GM12865 (cell line): ENCODE measurements around the gene FOXP1.

ENCODE experiments used
- DNase-seq: peaks from one replicate; pipeline ENCODE4 v3.0.0; 2010; ENCODE audit warnings: low read depth
- H3K4me3 ChIP-seq: 2 replicates; pipeline ENCODE4 v1.5.1; 2011; ENCODE audit warnings: mild to moderate bottlenecking, low read depth, low read length, control low read depth
- TF ChIP-seq, protein P1 (sequence below): IDR thresholded peaks from 2 replicates; pipeline ENCODE4 v1.5.1; 2011; ENCODE audit warnings: low read length, control low read depth, low read depth, inconsistent platforms; ENCODE audit not compliant: insufficient read depth; ENCODE audit errors: missing control alignments

FOXP1 gene

DNA sequence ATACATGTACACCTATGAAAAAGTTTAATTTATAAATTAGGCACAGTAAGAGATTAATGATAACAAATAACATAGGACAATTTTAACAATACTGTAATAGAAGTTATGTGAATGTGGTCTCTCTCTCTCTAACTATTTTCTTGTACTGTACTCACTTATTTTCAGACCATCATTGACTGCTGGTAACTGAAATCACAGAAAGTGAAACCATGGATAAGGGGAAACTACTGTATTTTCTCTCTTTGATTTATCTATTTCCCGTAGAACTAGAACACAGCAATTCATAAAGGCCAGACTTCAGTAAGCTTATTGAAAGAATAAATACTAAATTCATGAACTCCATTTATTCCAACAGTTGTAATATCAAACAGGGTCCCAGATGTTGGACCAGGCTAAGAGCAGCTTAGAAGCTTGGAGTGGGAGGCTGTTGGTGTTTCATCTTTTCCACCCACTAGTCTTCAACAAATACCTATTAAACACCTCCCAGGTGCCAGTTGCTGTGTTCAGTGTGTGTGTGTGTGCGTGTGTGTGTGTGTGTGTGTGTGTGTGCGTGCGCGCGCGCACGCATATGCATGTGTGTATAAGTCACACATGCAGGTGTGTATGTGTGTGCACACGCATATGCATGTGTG is 235.4 kb downstream of the FOXP1 start:
- H3K4me3 ChIP-seq = no peak overlapping the region
- TF ChIP-seq, protein P1, sequence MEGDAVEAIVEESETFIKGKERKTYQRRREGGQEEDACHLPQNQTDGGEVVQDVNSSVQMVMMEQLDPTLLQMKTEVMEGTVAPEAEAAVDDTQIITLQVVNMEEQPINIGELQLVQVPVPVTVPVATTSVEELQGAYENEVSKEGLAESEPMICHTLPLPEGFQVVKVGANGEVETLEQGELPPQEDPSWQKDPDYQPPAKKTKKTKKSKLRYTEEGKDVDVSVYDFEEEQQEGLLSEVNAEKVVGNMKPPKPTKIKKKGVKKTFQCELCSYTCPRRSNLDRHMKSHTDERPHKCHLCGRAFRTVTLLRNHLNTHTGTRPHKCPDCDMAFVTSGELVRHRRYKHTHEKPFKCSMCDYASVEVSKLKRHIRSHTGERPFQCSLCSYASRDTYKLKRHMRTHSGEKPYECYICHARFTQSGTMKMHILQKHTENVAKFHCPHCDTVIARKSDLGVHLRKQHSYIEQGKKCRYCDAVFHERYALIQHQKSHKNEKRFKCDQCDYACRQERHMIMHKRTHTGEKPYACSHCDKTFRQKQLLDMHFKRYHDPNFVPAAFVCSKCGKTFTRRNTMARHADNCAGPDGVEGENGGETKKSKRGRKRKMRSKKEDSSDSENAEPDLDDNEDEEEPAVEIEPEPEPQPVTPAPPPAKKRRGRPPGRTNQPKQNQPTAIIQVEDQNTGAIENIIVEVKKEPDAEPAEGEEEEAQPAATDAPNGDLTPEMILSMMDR = no peak
- DNase-seq = no peak

DNA sequence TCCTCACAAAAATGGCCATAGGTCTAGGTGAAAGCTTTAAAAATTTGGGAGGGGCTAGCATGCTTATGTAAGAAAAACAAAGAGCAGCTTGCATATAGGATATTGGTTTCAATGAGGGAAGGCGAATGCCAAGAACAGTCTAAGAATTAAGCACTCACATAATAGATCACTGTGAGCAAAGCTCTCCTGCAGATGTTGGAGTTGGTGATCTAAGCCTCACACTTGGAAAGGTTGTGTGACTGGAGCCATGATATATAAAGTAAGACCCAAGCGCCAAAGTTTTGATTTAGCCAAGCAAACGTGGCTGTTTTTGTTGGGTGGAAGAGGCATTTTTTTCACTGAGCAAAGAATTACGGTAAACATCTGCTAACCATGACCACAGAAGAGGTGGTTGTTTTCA is 237.5 kb downstream of the FOXP1 start:
- no peak overlapping the region for H3K4me3 ChIP-seq
- no peak for DNase-seq
- TF ChIP-seq, protein P1 = no peak

DNA sequence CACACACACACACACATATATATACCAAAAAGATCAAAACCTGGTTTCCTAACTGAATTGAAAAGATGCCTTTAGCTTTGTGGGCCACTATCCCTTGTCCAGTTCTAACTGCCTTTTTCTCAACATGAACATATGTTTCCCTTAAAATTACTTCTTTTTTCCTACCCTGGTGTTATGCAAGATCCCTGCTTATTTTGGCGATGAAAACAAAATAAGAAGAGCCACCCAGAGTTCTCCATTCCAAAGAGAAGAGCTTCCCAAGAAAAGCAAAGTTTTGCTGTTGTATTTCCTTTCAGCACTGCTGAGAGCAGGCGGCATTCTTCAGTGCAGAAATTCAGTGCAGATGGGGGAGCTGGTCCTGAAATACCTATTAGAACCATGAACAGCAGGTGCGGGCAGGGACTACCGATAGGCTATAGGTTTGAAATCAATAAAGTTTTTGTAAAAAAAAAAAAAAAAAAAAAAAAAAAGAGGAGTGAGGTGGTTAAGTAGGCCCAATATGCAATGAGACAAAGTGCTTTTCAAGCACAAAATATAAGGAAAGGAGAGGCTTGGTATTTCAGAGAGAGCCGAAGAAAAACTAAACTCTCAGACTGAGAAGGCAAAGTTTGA is 238.0 kb downstream of the FOXP1 start:
- no peak overlapping the region for H3K4me3 ChIP-seq
- TF ChIP-seq, protein P1 = no peak
- DNase-seq = no peak

DNA sequence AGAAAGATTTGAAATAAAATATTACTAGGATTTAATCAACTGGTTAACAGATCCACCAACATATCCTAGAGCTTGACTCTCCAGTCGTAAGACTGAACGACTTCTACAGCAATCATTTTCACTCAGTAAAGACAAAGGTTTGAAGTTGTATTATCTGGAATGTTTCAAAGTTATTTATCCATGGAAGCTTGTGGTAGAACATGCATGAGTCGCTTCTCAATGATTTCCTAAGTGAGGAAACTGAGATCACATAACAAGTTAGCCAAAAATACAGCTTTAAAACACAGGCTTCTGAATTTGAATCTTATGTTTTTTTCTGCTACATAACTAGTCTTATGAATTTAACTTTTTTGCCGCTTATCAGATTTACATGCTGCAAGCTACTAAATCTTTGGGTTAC is 241.8 kb downstream of the FOXP1 start:
- H3K4me3 ChIP-seq = no peak overlapping the region
- DNase-seq = no peak
- TF ChIP-seq, protein P1 = no peak

DNA sequence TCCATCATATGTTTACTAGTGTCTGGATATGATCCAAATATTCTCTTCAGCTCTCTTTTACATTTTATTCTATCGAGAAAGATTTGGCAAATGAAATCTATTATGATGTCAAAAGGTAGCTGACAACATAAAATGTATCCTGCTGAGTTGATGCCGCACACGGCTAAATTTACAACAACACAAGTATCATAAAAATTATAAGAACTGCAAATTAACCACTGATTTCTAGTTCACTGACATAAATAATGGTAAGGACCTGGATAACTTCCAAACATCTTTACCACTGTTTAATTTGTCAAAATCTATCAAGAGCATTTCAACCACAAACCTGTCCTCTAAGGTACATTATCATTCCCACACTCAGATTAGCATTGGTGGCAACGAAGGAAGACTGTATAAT is 244.5 kb downstream of the FOXP1 start:
- H3K4me3 ChIP-seq = no peak overlapping the region
- DNase-seq = no peak
- TF ChIP-seq, protein P1 = no peak

DNA sequence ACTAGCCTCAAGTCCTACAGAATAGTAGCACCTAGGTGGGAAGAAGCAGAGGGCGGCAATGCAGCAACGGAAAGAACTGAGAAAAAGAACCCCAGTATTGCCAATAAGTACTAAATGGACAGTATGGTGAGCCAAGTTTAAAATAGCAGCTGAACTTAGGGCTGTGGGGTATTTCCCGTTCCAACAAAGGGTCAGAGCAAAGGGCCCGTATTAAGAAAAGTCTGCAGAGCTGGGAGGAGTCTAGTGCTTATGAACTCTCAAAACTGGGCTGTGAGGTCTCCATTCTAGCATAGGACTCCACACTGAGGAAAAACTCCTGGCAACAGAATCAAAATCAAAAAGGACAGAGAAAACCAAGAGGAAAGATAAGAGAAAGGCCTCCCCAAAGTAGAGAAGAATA is 250.7 kb downstream of the FOXP1 start:
- no peak for DNase-seq
- TF ChIP-seq, protein P1 = no peak
- no peak overlapping the region for H3K4me3 ChIP-seq

DNA sequence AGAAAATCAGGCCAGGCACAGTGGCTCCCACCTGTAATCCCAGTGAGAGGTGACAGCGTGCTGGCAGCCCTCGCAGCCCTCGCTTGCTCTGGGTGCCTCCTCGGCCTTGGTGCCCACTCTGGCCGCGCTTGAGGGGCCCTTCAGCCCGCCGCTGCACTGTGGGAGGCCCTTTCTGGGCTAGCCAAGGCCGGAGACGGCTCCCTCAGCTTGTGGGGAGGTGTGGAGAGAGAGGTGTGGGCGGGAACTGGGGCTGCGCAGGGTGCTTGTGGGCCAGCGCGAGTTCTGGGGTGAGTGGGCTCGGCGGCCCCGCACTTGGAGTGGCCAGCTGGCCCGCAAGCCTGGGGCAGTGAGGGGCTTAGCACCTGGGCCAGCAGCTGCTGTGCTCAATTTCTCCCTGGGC is 252.6 kb downstream of the FOXP1 start:
- DNase-seq = no peak
- TF ChIP-seq, protein P1 = no peak
- no peak overlapping the region for H3K4me3 ChIP-seq
